A673 (cell line): Measurements from ENCODE around the gene GALNT9. TPM values are rescaled to one million over a fixed set of nuclear protein-coding genes. Genes with fewer than 3 reads are reported as not detected.

ENCODE experiments used
- BruUV-seq: library from RNA; stranded (reverse); fragments of 400-500 nt; replicated peaks from 2 replicates; lab custom pipeline; 2021; lab: Mats Ljungman, UMichigan
- CTCF ChIA-PET: fragments of 300-600 bp; sonication (Branson Sonifier 250); formaldehyde crosslinking; loops from one replicate; lab custom pipeline; 2022; ENCODE audit warnings: antibody characterized with exemption; lab: Charles Lee
- POLR2A ChIA-PET: fragments of 300-600 bp; sonication (Branson Sonifier 250); formaldehyde crosslinking; loops from one replicate; lab custom pipeline; 2022; ENCODE audit warnings: antibody characterized with exemption; ENCODE audit not compliant: low non-redundant PET; lab: Charles Lee
- DNase-seq: peaks from one replicate; pipeline ENCODE4 v3.0.0-alpha.2; 2015; ENCODE audit warnings: low spot score
- H3K27ac ChIP-seq: fragments of 200-600 bp; sonication (generic); 2 replicates; pipeline ENCODE4 v1.5.1; 2016; ENCODE audit warnings: mixed run types, low read depth, mild to moderate bottlenecking, mixed read lengths, antibody characterized with exemption, low read length; ENCODE audit not compliant: poor library complexity, severe bottlenecking
- H3K27me3 ChIP-seq: fragments of 200-600 bp; sonication (generic); replicated peaks from 2 replicates; pipeline ENCODE4 v1.6.1; 2017; ENCODE audit warnings: mixed run types, low read depth, mild to moderate bottlenecking, mixed read lengths, antibody characterized with exemption, low read length; ENCODE audit not compliant: insufficient read depth, poor library complexity
- H3K36me3 ChIP-seq: fragments of 200-600 bp; sonication (generic); 2 replicates; pipeline ENCODE4 v1.6.1; 2016; ENCODE audit warnings: mixed run types, mild to moderate bottlenecking, mixed read lengths, antibody characterized with exemption, low read length; ENCODE audit not compliant: insufficient read depth, poor library complexity, severe bottlenecking
- H3K4me1 ChIP-seq: fragments of 200-600 bp; sonication (generic); 2 replicates; pipeline ENCODE4 v1.6.1; 2017; ENCODE audit warnings: mixed run types, mild to moderate bottlenecking, mixed read lengths, antibody characterized with exemption, low read length; ENCODE audit not compliant: insufficient read depth, poor library complexity, severe bottlenecking
- H3K4me3 ChIP-seq: fragments of 200-600 bp; sonication (generic); 2 replicates; pipeline ENCODE4 v1.5.1; 2016; ENCODE audit warnings: low read depth, mixed run types, mild to moderate bottlenecking, mixed read lengths, low read length; ENCODE audit not compliant: poor library complexity, severe bottlenecking
- H3K9me3 ChIP-seq: fragments of 200-600 bp; sonication (generic); 2 replicates; pipeline ENCODE4 v1.6.1; 2016; ENCODE audit warnings: mixed run types, low read depth, mild to moderate bottlenecking, mixed read lengths, antibody characterized with exemption, low read length; ENCODE audit not compliant: poor library complexity, severe bottlenecking
- EZH2 ChIP-seq: fragments of 200-600 bp; sonication (generic); IDR thresholded peaks from 2 replicates; pipeline ENCODE4 v1.6.1; 2017; ENCODE audit warnings: borderline replicate concordance, low read depth, mild to moderate bottlenecking, mixed read lengths, antibody characterized with exemption, low read length; ENCODE audit not compliant: poor library complexity, severe bottlenecking
- intact Hi-C: fragments of 100-400 bp; cut with micrococcal nuclease; formaldehyde crosslinking; loops from one replicate; pipeline ENCODE4 v1.10.0; 2022; ENCODE audit not compliant: unreplicated experiment
- total RNA-seq: library from RNA; stranded (reverse); gene quantifications from 2 replicates; pipeline ENCODE4 v1.2.3, GENCODE V29; 2021
- TF ChIP-seq, protein P1 (sequence below): fragments of 300-800, 200-600 bp; sonication (generic); conservative IDR thresholded peaks from 2 replicates; pipeline ENCODE4 v1.5.1; 2017; ENCODE audit warnings: low read depth, mild to moderate bottlenecking, antibody characterized with exemption, low read length, moderate library complexity, mixed read lengths

GALNT9 gene
- total RNA-seq, 1 experiment from 2014 or later: 7.4 TPM

DNA sequence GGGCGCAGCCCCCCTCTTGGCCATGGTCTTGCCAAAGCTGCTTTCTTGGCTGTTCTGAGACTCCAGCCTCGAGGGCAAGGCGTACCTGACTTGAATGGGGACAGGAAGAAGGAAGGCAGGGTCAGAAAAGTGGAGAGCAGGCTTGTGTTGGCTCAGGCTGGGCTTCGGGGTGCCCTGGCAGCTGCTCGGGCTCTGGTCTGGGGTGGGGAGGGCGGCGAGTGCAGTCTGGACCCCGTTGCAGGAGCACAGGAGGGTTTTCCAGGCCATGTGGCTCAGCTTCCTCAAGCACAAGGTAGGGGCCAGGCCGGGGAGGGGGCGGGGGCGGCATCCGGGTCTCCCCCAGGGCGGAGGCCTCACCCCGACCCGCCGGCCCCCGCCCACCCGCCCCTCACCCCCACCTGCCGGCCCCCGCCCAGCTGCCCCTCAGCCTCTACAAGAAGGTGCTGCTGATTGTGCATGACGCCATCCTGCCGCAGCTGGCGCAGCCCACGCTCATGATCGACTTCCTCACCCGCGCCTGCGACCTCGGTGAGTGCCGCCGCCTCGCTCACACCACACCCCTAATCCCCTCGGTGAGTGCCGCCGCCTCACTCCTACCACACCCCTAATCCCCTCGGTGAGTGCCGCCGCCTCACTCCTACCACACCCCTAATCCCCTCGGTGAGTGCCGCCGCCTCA lies 180.9 kb downstream of the GALNT9 start:
- ChIA-PET POLR2A (no interaction called here), CTCF (no interaction called here)
- Histone ChIP-seq H3K9me3 (no peaks in the 10 kb centered on the region), H3K4me1 (no peaks in the 10 kb centered on the region), H3K27ac (no peak overlapping the region), H3K4me3 (no peak overlapping the region), H3K36me3 (peaks cover 9% of the 10 kb centered on the region), H3K27me3 (no peaks in the 10 kb centered on the region)
- intact Hi-C loops: no loop called here
- TF ChIP-seq EZH2: no peak
- TF ChIP-seq, protein P1, sequence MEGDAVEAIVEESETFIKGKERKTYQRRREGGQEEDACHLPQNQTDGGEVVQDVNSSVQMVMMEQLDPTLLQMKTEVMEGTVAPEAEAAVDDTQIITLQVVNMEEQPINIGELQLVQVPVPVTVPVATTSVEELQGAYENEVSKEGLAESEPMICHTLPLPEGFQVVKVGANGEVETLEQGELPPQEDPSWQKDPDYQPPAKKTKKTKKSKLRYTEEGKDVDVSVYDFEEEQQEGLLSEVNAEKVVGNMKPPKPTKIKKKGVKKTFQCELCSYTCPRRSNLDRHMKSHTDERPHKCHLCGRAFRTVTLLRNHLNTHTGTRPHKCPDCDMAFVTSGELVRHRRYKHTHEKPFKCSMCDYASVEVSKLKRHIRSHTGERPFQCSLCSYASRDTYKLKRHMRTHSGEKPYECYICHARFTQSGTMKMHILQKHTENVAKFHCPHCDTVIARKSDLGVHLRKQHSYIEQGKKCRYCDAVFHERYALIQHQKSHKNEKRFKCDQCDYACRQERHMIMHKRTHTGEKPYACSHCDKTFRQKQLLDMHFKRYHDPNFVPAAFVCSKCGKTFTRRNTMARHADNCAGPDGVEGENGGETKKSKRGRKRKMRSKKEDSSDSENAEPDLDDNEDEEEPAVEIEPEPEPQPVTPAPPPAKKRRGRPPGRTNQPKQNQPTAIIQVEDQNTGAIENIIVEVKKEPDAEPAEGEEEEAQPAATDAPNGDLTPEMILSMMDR: no peak
- no TSS peak for BruUV-seq
- no peak for DNase-seq

DNA sequence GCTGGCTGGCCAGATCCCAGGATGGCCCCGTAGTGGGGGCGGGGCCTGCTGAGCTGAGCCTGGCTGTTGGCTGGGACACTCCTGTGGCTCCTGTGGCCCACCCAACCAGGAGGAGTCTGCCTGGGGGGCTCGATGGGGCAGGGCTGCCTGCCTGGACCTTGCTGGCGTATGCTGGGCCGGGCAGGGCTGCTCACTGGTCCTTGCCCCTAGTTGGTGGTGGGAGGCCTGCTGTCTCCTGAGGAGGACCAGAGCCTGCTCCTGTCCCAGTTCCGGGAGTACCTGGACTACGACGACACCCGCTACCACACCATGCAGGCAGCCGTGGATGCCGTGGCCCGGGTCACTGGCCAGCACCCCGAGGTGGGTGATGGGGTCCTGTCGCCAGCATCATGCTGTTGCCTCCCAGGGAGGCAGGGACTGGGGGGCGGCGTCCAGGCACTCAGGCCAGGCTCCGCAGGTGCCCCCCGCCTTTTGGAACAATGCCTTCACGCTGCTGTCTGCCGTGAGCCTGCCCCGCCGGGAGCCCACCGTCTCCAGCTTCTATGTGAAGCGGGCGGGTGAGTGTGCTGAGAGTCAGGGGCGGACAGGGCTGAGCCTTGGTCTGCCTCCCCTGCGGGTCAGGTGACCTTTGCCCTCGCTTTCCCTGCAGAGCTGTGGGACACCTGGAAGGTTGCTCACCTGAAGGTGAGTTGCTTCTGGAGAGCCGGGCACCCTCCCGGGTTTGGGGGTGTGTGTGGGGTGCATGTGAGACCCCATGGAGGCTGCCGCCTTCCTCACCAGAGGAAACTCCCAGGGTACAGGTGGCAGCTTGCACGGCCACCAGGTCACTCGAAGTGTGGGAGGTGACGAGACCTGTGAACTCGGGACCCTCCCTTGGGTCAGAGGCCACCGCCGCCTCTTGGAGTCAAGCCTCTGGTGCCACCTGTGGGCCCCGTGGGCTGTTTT lies 181.7 kb downstream of the GALNT9 start:
- ChIA-PET CTCF (no interaction called here), POLR2A (no interaction called here)
- Histone ChIP-seq H3K9me3 (no peaks in the 10 kb centered on the region), H3K27me3 (no peaks in the 10 kb centered on the region), H3K4me3 (no peak overlapping the region), H3K4me1 (no peaks in the 10 kb centered on the region), H3K36me3 (peaks cover 9% of the 10 kb centered on the region), H3K27ac (no peak overlapping the region)
- TF ChIP-seq EZH2: no peak
- TF ChIP-seq, protein P1: no peak
- BruUV-seq: no TSS peak
- no peak for DNase-seq
- intact Hi-C loops: no loop called here

DNA sequence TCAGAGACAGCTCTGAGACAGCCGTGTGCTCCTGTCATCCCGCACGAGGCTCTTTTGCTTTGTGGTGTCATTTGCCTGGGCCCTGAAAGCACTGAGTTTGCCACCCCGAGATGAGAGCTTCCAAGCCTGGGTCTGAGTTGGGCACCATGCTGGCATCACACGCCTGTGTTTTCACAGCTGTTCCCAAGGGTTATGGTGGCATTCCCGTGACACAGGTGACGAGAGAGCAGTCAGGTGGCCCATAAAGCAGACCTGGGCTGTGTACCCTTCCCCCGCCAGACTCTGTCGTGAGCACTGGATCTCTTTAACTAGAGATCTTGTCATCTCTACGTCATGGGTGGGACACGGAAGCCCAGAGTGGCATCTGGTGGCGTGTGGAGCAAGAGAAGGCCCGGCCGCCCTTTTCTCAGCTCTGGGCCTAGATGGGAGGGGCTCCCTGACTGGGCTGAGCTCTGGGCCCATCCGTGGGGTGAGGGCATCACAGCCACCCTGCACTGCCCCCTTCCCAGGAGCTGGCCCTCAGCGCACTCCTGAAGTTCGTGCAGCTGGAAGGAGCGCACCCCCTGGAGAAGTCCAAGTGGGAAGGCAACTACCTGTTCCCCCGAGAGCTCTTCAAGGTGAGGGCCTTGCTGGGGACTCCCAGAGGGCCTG lies 182.5 kb downstream of the GALNT9 start:
- no TSS peak for BruUV-seq
- H3K4me3 ChIP-seq: no peak overlapping the region
- no peak for DNase-seq
- ChIA-PET POLR2A (no interaction called here), CTCF (no interaction called here)
- no peak overlapping the region for H3K27ac ChIP-seq
- TF ChIP-seq, protein P1: no peak
- TF ChIP-seq EZH2: no peak
- no peaks in the 10 kb centered on the region for H3K4me1 ChIP-seq
- intact Hi-C loops: no loop called here
- H3K9me3 ChIP-seq: no peaks in the 10 kb centered on the region
- peaks cover 11% of the 10 kb centered on the region for H3K36me3 ChIP-seq
- no peaks in the 10 kb centered on the region for H3K27me3 ChIP-seq

Other genes with a start within 250 kb of the GALNT9 start
- 35.4 and 38.9 TPM in 2 replicates for gene DDX51, start 185.3 kb downstream of the GALNT9 start, total RNA-seq
- gene NOC4L, start 185.1 kb downstream of the GALNT9 start, total RNA-seq: 43.0 and 46.9 TPM in 2 replicates
- 111 and 130 TPM in 2 replicates for gene FBRSL1, start 160.6 kb upstream of the GALNT9 start, total RNA-seq